HCT116 (cell line): ENCODE data around the gene TRIM27. TPM values are rescaled to one million over a fixed set of nuclear protein-coding genes. Genes with fewer than 3 reads are reported as not detected.

Experiments
- ATAC-seq: fragments of 200-7000 bp; cut with Tn5 transposase; 2 replicates; pipeline ENCODE4 v1.9.1; 2020; ENCODE audit warnings: mild to moderate bottlenecking, moderate library complexity
- BruUV-seq: library from RNA; stranded (reverse); fragments of 400-500 nt; replicated peaks from 2 replicates; lab custom pipeline; 2021; lab: Mats Ljungman, UMichigan
- CTCF ChIA-PET: fragments of 300-600 bp; sonication (Branson Sonifier 250); formaldehyde crosslinking; loops from one replicate; lab custom pipeline; 2021; ENCODE audit warnings: antibody characterized with exemption; lab: Charles Lee
- POLR2A ChIA-PET: fragments of 300-600, 350-600 bp; sonication (Branson Sonifier 250); formaldehyde crosslinking; loops from one replicate; lab custom pipeline; 2021; ENCODE audit warnings: antibody characterized with exemption; lab: Charles Lee
- RAD21 ChIA-PET, 2 experiments: fragments of 300-600 bp; sonication (Branson Sonifier 250); formaldehyde crosslinking; loops; one replicate each; lab custom pipeline; 2023; ENCODE audit warnings: low total read pairs in 2 of 2; ENCODE audit not compliant: uncharacterized antibody in 2 of 2, unreplicated experiment in 2 of 2, low non-redundant PET in 1 of 2; lab: Charles Lee
- DNase-seq: peaks from one replicate; pipeline ENCODE4 v3.0.0-alpha.2; 2010; ENCODE audit warnings: low read depth, low spot score
- H2AFZ ChIP-seq: fragments of 200-600 bp; shearing (Covaris generic), sonication (generic); 2 replicates; pipeline ENCODE4 v1.6.1; 2017; ENCODE audit warnings: low read depth, mixed run types, mixed read lengths, antibody characterized with exemption, low read length; ENCODE audit not compliant: poor library complexity, severe bottlenecking
- H3K27ac ChIP-seq: 2 replicates; pipeline ENCODE4 v1.5.1; 2012; ENCODE audit warnings: low read depth, low read length
- H3K27me3 ChIP-seq: fragments of 200-600 bp; sonication (generic); 2 replicates; pipeline ENCODE4 v1.6.1; 2016; ENCODE audit warnings: mixed run types, low read length, mixed read lengths; ENCODE audit not compliant: insufficient read depth
- H3K36me3 ChIP-seq, 2 experiments: fragments of 200-500 bp in 1 of 2; fragments of 200-600 bp in 1 of 2; sonication (Bioruptor generic) in 1 of 2; sonication (generic) in 1 of 2; 2 replicates each; pipeline versions ENCODE4 v1.5.1 to v1.6.1; 2014 to 2016; ENCODE audit warnings: low read length in 2 of 2, inconsistent platforms in 1 of 2, mixed read lengths in 1 of 2, mixed run types in 1 of 2; ENCODE audit not compliant: insufficient read depth in 2 of 2, control insufficient read depth in 1 of 2
- H3K4me1 ChIP-seq, 2 experiments: fragments of 200-600 bp in 1 of 2; sonication (generic) in 1 of 2; 2 replicates each; pipeline versions ENCODE4 v1.5.1 to v1.6.1; 2012 to 2017; ENCODE audit warnings: low read length in 2 of 2, inconsistent platforms in 1 of 2, mild to moderate bottlenecking in 1 of 2, mixed read lengths in 1 of 2, mixed run types in 1 of 2, moderate library complexity in 1 of 2; ENCODE audit not compliant: insufficient read depth in 2 of 2, control insufficient read depth in 1 of 2
- H3K4me2 ChIP-seq: fragments of 200-600 bp; sonication (generic); 2 replicates; pipeline ENCODE4 v1.6.1; 2017; ENCODE audit warnings: mixed run types, low read length, mixed read lengths
- H3K4me3 ChIP-seq, 2 experiments: fragments of 200-600 bp in 1 of 2; sonication (generic) in 1 of 2; replicated peaks in 1 of 2; 2 replicates each; pipeline ENCODE4 v1.5.1; 2011 to 2016; ENCODE audit warnings: low read length in 2 of 2, control low read depth in 1 of 2, low read depth in 1 of 2, mild to moderate bottlenecking in 1 of 2, mixed read lengths in 1 of 2, mixed run types in 1 of 2
- H3K79me2 ChIP-seq: fragments of 200-600 bp; sonication (generic); 2 replicates; pipeline ENCODE4 v1.6.1; 2017; ENCODE audit warnings: mild to moderate bottlenecking, mixed run types, low read length, moderate library complexity, mixed read lengths; ENCODE audit not compliant: insufficient read depth
- H3K9ac ChIP-seq: fragments of 200-600 bp; sonication (generic); 2 replicates; pipeline ENCODE4 v1.6.1; 2016; ENCODE audit warnings: low read length, mixed read lengths
- H3K9me2 ChIP-seq: fragments of 200-600 bp; sonication (generic), shearing (Covaris generic); 2 replicates; pipeline ENCODE4 v1.6.1; 2017; ENCODE audit warnings: mixed run types, mild to moderate bottlenecking, moderate library complexity; ENCODE audit not compliant: insufficient read depth
- H3K9me3 ChIP-seq, 2 experiments: fragments of 200-500 bp in 1 of 2; fragments of 200-600 bp in 1 of 2; sonication (Bioruptor generic) in 1 of 2; sonication (generic) in 1 of 2; 2 replicates each; pipeline ENCODE4 v1.6.1; 2014 to 2017; ENCODE audit warnings: low read length in 2 of 2, mixed read lengths in 2 of 2, inconsistent platforms in 1 of 2, low read depth in 1 of 2, mild to moderate bottlenecking in 1 of 2, mixed run types in 1 of 2, moderate library complexity in 1 of 2; ENCODE audit not compliant: control insufficient read depth in 1 of 2, insufficient read depth in 1 of 2
- H4K20me1 ChIP-seq: fragments of 200-600 bp; sonication (generic), shearing (Covaris generic); 2 replicates; pipeline ENCODE4 v1.6.1; 2017; ENCODE audit warnings: mixed run types, mild to moderate bottlenecking, moderate library complexity; ENCODE audit not compliant: insufficient read depth
- CEBPB ChIP-seq: IDR thresholded peaks from 2 replicates; pipeline ENCODE4 v1.6.1; 2012; ENCODE audit warnings: low read depth
- EGR1 ChIP-seq: IDR thresholded peaks from 2 replicates; pipeline ENCODE4 v1.6.1; 2012; ENCODE audit warnings: low read depth
- ELF1 ChIP-seq: IDR thresholded peaks from 2 replicates; pipeline ENCODE4 v1.6.1; 2012; ENCODE audit warnings: low read depth, borderline replicate concordance
- EZH2 ChIP-seq: fragments of 200-600 bp; sonication (generic); IDR thresholded peaks from 2 replicates; pipeline ENCODE4 v1.6.1; 2017; ENCODE audit warnings: antibody characterized with exemption, mixed run types
- EZH2phosphoT487 ChIP-seq: fragments of 200-600 bp; IDR thresholded peaks from 2 replicates; pipeline ENCODE4 v1.6.1; 2018; ENCODE audit warnings: antibody characterized with exemption, borderline replicate concordance
- FOSL1 ChIP-seq: IDR thresholded peaks from 2 replicates; pipeline ENCODE4 v1.6.1; 2012; ENCODE audit warnings: low read depth
- POLR2A ChIP-seq: IDR thresholded peaks from 2 replicates; pipeline ENCODE4 v1.7.0; 2011; ENCODE audit warnings: borderline replicate concordance; ENCODE audit not compliant: insufficient read depth, insufficient read length; ENCODE audit errors: extremely low read depth
- POLR2AphosphoS5 ChIP-seq: IDR thresholded peaks from 2 replicates; pipeline ENCODE4 v1.6.1; 2011; ENCODE audit warnings: mild to moderate bottlenecking, low read depth, low read length, moderate library complexity
- RAD21 ChIP-seq: IDR thresholded peaks from 2 replicates; pipeline ENCODE4 v1.6.1; 2012; ENCODE audit warnings: low read depth, mild to moderate bottlenecking
- SIN3A ChIP-seq: IDR thresholded peaks from 2 replicates; pipeline ENCODE4 v1.6.1; 2012; ENCODE audit warnings: low read depth
- SP1 ChIP-seq: IDR thresholded peaks from 2 replicates; pipeline ENCODE4 v1.6.1; 2012; ENCODE audit warnings: low read depth
- SRF ChIP-seq: IDR thresholded peaks from 2 replicates; pipeline ENCODE4 v1.6.1; 2012; ENCODE audit warnings: low read depth
- TCF7L2 ChIP-seq: IDR thresholded peaks from 2 replicates; pipeline ENCODE4 v1.7.0; 2011; ENCODE audit warnings: borderline replicate concordance, inconsistent platforms; ENCODE audit not compliant: insufficient read depth, insufficient read length; ENCODE audit errors: extremely low read depth
- YY1 ChIP-seq: IDR thresholded peaks from 2 replicates; pipeline ENCODE4 v1.6.1; 2011; ENCODE audit warnings: low read length, low read depth, moderate library complexity, mild to moderate bottlenecking; ENCODE audit not compliant: insufficient replicate concordance; ENCODE audit errors: extremely low read depth
- ZNF274 ChIP-seq: fragments of 200-500 bp; sonication (Bioruptor generic); IDR thresholded peaks from 2 replicates; pipeline ENCODE4 v1.6.1; 2014; ENCODE audit warnings: mild to moderate bottlenecking, low read depth, low read length, inconsistent platforms
- intact Hi-C: fragments of 100-400 bp; cut with micrococcal nuclease; formaldehyde crosslinking; loops from 2 replicates; pipeline ENCODE4 v1.10.0; 2022
- total RNA-seq: library from RNA; stranded (reverse); gene quantifications from one replicate; pipeline ENCODE4 v1.2.1, GENCODE V29; 2021; ENCODE audit not compliant: unreplicated experiment
- TF ChIP-seq, protein P1 (sequence below), 3 experiments: fragments of 200-600 bp in 1 of 3; sonication (generic) in 1 of 3; IDR thresholded peaks in 2 of 3; conservative IDR thresholded peaks in 1 of 3; 2 replicates each; pipeline ENCODE4 v1.5.1; 2012 to 2017; ENCODE audit warnings: low read depth in 2 of 3, low read length in 2 of 3, antibody characterized with exemption in 1 of 3, borderline replicate concordance in 1 of 3, control low read depth in 1 of 3, mild to moderate bottlenecking in 1 of 3, mixed read lengths in 1 of 3, mixed run types in 1 of 3, moderate library complexity in 1 of 3; ENCODE audit not compliant: insufficient read depth in 1 of 3
- TF ChIP-seq, protein P2 (sequence below): IDR thresholded peaks from 2 replicates; pipeline ENCODE4 v1.6.1; 2011; ENCODE audit warnings: mild to moderate bottlenecking, low read length, moderate library complexity; ENCODE audit not compliant: insufficient replicate concordance; ENCODE audit errors: extremely low read depth
- TF ChIP-seq, protein P3 (sequence below): IDR thresholded peaks from 2 replicates; pipeline ENCODE4 v1.6.1; 2012; ENCODE audit warnings: low read depth
- TF ChIP-seq, protein P4 (sequence below): IDR thresholded peaks from 2 replicates; pipeline ENCODE4 v1.6.1; 2012
- TF ChIP-seq, protein P5 (sequence below): IDR thresholded peaks from 2 replicates; pipeline ENCODE4 v1.6.1; 2012

The TRIM27 gene
- total RNA-seq, 1 experiment from 2014 or later: 62.5 TPM

DNA sequence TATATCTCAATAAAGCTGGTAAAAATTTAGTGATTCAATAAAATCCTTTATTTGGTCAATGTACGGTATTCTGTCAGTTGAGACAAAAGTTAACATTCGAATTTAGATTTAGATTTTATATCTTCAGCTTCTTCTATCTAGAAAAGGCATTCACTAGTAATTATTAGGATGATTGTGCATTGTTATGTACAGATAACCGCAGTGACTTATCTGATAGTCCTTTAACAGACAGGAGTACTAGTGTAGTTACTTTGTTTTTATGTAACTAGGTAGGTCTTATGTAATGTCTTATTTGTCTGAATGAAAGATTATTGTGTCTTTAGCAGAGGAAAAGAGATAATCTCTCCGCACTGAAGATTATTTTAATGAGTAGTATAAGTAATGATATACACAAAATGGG is 31.3 kb downstream of the TRIM27 start:
- H3K9me3 ChIP-seq: no peaks in the 10 kb centered on the region
- no peaks in the 10 kb centered on the region for H3K9me2 ChIP-seq
- POLR2A ChIA-PET: no interaction called here
- no peak overlapping the region for H3K4me2 ChIP-seq
- intact Hi-C loops: no loop called here
- no TSS peak for BruUV-seq
- no peak overlapping the region for H3K9ac ChIP-seq
- H3K4me1 ChIP-seq: peaks cover 3 to 23% of the 10 kb centered on the region in 2 experiments; a peak in 3 of 4 replicates
- ATAC-seq (no peak), DNase-seq (no peak)
- H3K4me3 ChIP-seq: no peak overlapping the region
- no peaks in the 10 kb centered on the region for H3K27me3 ChIP-seq
- RAD21 ChIA-PET: no interaction called here
- no peak for TF ChIP-seq YY1
- no peak for TF ChIP-seq EZH2phosphoT487
- no peak for TF ChIP-seq CEBPB
- no peak for TF ChIP-seq EZH2
- no peak for TF ChIP-seq FOSL1
- TF ChIP-seq, protein P1, sequence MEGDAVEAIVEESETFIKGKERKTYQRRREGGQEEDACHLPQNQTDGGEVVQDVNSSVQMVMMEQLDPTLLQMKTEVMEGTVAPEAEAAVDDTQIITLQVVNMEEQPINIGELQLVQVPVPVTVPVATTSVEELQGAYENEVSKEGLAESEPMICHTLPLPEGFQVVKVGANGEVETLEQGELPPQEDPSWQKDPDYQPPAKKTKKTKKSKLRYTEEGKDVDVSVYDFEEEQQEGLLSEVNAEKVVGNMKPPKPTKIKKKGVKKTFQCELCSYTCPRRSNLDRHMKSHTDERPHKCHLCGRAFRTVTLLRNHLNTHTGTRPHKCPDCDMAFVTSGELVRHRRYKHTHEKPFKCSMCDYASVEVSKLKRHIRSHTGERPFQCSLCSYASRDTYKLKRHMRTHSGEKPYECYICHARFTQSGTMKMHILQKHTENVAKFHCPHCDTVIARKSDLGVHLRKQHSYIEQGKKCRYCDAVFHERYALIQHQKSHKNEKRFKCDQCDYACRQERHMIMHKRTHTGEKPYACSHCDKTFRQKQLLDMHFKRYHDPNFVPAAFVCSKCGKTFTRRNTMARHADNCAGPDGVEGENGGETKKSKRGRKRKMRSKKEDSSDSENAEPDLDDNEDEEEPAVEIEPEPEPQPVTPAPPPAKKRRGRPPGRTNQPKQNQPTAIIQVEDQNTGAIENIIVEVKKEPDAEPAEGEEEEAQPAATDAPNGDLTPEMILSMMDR (IDR thresholded peaks at IDR 0.05 in 2 of 3, conservative IDR thresholded peaks at IDR 0.05 in 1 of 3; ENCODE audit: borderline replicate concordance in 1 of 3, insufficient read depth in 1 of 3, low read depth in 2 of 3, low read length in 2 of 3): no peak
- no peak for TF ChIP-seq SIN3A
- TF ChIP-seq EGR1: no peak
- TF ChIP-seq, protein P2, sequence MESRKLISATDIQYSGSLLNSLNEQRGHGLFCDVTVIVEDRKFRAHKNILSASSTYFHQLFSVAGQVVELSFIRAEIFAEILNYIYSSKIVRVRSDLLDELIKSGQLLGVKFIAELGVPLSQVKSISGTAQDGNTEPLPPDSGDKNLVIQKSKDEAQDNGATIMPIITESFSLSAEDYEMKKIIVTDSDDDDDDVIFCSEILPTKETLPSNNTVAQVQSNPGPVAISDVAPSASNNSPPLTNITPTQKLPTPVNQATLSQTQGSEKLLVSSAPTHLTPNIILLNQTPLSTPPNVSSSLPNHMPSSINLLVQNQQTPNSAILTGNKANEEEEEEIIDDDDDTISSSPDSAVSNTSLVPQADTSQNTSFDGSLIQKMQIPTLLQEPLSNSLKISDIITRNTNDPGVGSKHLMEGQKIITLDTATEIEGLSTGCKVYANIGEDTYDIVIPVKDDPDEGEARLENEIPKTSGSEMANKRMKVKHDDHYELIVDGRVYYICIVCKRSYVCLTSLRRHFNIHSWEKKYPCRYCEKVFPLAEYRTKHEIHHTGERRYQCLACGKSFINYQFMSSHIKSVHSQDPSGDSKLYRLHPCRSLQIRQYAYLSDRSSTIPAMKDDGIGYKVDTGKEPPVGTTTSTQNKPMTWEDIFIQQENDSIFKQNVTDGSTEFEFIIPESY: no peak
- TF ChIP-seq TCF7L2: no peak
- TF ChIP-seq, protein P3, sequence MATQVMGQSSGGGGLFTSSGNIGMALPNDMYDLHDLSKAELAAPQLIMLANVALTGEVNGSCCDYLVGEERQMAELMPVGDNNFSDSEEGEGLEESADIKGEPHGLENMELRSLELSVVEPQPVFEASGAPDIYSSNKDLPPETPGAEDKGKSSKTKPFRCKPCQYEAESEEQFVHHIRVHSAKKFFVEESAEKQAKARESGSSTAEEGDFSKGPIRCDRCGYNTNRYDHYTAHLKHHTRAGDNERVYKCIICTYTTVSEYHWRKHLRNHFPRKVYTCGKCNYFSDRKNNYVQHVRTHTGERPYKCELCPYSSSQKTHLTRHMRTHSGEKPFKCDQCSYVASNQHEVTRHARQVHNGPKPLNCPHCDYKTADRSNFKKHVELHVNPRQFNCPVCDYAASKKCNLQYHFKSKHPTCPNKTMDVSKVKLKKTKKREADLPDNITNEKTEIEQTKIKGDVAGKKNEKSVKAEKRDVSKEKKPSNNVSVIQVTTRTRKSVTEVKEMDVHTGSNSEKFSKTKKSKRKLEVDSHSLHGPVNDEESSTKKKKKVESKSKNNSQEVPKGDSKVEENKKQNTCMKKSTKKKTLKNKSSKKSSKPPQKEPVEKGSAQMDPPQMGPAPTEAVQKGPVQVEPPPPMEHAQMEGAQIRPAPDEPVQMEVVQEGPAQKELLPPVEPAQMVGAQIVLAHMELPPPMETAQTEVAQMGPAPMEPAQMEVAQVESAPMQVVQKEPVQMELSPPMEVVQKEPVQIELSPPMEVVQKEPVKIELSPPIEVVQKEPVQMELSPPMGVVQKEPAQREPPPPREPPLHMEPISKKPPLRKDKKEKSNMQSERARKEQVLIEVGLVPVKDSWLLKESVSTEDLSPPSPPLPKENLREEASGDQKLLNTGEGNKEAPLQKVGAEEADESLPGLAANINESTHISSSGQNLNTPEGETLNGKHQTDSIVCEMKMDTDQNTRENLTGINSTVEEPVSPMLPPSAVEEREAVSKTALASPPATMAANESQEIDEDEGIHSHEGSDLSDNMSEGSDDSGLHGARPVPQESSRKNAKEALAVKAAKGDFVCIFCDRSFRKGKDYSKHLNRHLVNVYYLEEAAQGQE: no peak
- no peak for TF ChIP-seq SRF
- TF ChIP-seq ELF1: no peak
- TF ChIP-seq, protein P4, sequence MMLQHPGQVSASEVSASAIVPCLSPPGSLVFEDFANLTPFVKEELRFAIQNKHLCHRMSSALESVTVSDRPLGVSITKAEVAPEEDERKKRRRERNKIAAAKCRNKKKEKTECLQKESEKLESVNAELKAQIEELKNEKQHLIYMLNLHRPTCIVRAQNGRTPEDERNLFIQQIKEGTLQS: no peak
- no peak for TF ChIP-seq SP1
- no peak for TF ChIP-seq ZNF274
- TF ChIP-seq, protein P5, sequence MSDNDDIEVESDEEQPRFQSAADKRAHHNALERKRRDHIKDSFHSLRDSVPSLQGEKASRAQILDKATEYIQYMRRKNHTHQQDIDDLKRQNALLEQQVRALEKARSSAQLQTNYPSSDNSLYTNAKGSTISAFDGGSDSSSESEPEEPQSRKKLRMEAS: no peak
- TF ChIP-seq POLR2A: no peak
- no peak for TF ChIP-seq RAD21
- no peak for TF ChIP-seq POLR2AphosphoS5
- no peak overlapping the region for H3K27ac ChIP-seq
- H3K36me3 ChIP-seq: no peaks in the 10 kb centered on the region
- H2AFZ ChIP-seq: no peak overlapping the region
- no peaks in the 10 kb centered on the region for H4K20me1 ChIP-seq
- CTCF ChIA-PET: no interaction called here
- H3K79me2 ChIP-seq: no peaks in the 10 kb centered on the region
